ENCODE data around the gene RIMS4.

Gene RIMS4

GRCh38 chr20:44701858-44702256 lies 108.5 kb downstream of the RIMS4 start:
- no peak for DNase-seq (ENCODE audit: low spot score)

Data from AG20443 (cell line).